Caco-2 (cell line): ENCODE results near the gene PSMC6. TPM values are rescaled to one million over a fixed set of nuclear protein-coding genes. Genes with fewer than 3 reads are reported as not detected.
"Not testable (repeated sequence)": the region's sequence is repeated elsewhere in the genome, so short reads cannot be mapped to it uniquely, and the experiment has no call there.

Experiments used
- BruUV-seq: library from RNA; stranded (reverse); fragments of 400-500 nt; replicated peaks from 2 replicates; lab custom pipeline; 2021; lab: Mats Ljungman, UMichigan
- CTCF ChIA-PET: fragments of 300-600 bp; sonication (Branson Sonifier 250); formaldehyde crosslinking; loops from one replicate; lab custom pipeline; 2022; ENCODE audit warnings: antibody characterized with exemption; lab: Charles Lee
- POLR2A ChIA-PET: fragments of 300-600 bp; sonication (Branson Sonifier 250); formaldehyde crosslinking; loops from one replicate; lab custom pipeline; 2022; ENCODE audit warnings: antibody characterized with exemption; lab: Charles Lee
- DNase-seq, 2 experiments: peaks; one replicate each; pipeline versions ENCODE4 v3.0.0 to v3.0.0-alpha.2; 2020 to 2022
- H3K27me3 ChIP-seq: replicated peaks from 2 replicates; pipeline ENCODE4 v1.6.0; 2011; ENCODE audit warnings: low read length; ENCODE audit not compliant: control insufficient read depth, insufficient read depth
- H3K36me3 ChIP-seq: 2 replicates; pipeline ENCODE4 v1.5.1; 2011; ENCODE audit warnings: low read length; ENCODE audit not compliant: control insufficient read depth, insufficient read depth
- H3K4me1 ChIP-seq: fragments of 250-450 bp; sonication (Bioruptor Pico); 2 replicates; pipeline ENCODE4 v1.5.1; 2020; ENCODE audit warnings: mild to moderate bottlenecking
- H3K4me3 ChIP-seq: 2 replicates; pipeline ENCODE4 v1.5.1; 2011; ENCODE audit warnings: low read depth, mild to moderate bottlenecking, control low read depth, low read length
- H3K9me3 ChIP-seq: fragments of 250-450 bp; sonication (Bioruptor Pico); 2 replicates; pipeline ENCODE4 v1.5.1; 2020; ENCODE audit warnings: mild to moderate bottlenecking, moderate library complexity
- H3K27ac Mint-ChIP-seq: one replicate; pipeline ENCODE4 v1.8.0; 2022; ENCODE audit warnings: mixed read lengths; ENCODE audit not compliant: unreplicated experiment
- H3K27me3 Mint-ChIP-seq: one replicate; pipeline ENCODE4 v1.8.0; 2022; ENCODE audit warnings: mixed read lengths; ENCODE audit not compliant: insufficient read depth, unreplicated experiment
- H3K36me3 Mint-ChIP-seq: one replicate; pipeline ENCODE4 v1.8.0; 2022; ENCODE audit warnings: mild to moderate bottlenecking, mixed read lengths; ENCODE audit not compliant: insufficient read depth, unreplicated experiment
- H3K4me1 Mint-ChIP-seq: one replicate; pipeline ENCODE4 v1.8.0; 2022; ENCODE audit warnings: low read depth, mixed read lengths; ENCODE audit not compliant: unreplicated experiment
- H3K4me3 Mint-ChIP-seq: one replicate; pipeline ENCODE4 v1.8.0; 2022; ENCODE audit warnings: mild to moderate bottlenecking, moderate library complexity, mixed read lengths; ENCODE audit not compliant: unreplicated experiment
- H3K9me3 Mint-ChIP-seq: one replicate; pipeline ENCODE4 v1.8.0; 2022; ENCODE audit warnings: mixed read lengths; ENCODE audit not compliant: unreplicated experiment
- intact Hi-C: fragments of 100-400 bp; cut with micrococcal nuclease; formaldehyde crosslinking; loops from one replicate; pipeline ENCODE4 v1.10.0; 2022; ENCODE audit not compliant: unreplicated experiment
- total RNA-seq: library from RNA; stranded (reverse); gene quantifications from 2 replicates; pipeline ENCODE4 v1.2.3, GENCODE V29; 2022
- TF ChIP-seq, protein P1 (sequence below), 2 experiments: fragments of 200-600 bp in 1 of 2; IDR thresholded peaks; 1 replicate in 1 of 2; 2 replicates in 1 of 2; pipeline versions ENCODE4 v1.5.1 to v1.8.0; 2011 to 2022; ENCODE audit warnings: antibody characterized with exemption in 1 of 2, control low read depth in 1 of 2, inconsistent platforms in 1 of 2, low read depth in 1 of 2, low read length in 1 of 2, mild to moderate bottlenecking in 1 of 2, moderate library complexity in 1 of 2; ENCODE audit not compliant: insufficient read depth in 1 of 2, severe bottlenecking in 1 of 2, unreplicated experiment in 1 of 2

The PSMC6 gene
- total RNA-seq, 1 experiment from 2014 or later: 130 TPM

DNA sequence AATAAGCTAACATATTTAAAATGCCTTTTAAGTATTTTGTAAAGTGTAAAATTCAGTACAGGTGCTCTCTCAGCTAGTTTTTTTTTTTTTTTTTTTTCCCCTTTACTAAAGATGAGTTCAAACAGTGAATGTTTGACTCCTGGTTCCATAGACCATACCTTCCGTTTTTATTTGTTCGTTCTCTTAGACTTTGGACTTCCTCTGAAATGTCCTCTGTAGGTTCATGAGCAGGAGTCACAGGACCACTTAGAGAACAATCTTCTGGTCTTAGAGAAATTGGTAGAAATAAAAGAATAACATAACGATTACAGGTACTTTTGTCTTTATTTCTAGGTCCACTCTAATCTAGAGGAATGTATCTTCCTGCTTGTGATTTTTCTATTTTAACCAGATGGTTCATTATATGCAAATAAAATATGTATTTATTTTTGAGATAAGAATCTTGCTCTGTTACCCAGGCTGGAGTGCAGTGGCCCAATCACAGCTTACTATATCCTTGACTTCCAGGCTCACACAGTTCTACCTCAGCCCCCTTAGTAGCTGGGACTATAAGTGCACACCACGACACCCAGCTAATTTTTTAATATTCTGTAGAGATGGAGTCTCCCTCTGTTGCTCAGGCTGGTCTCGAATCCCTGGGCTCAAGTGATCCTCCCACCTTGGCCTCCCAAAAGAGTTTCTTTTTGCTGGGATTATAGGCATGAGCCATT, 48.8 kb downstream of the PSMC6 start:
- Mint-ChIP-seq H3K4me3 (peak overlapping the region; percentile 22), H3K27ac (peak overlapping the region; percentile 54), H3K27me3 (no peaks in the 10 kb centered on the region), H3K36me3 (peaks cover 15% of the 10 kb centered on the region), H3K9me3 (no peaks in the 10 kb centered on the region), H3K4me1 (peaks cover 7% of the 10 kb centered on the region)
- TF ChIP-seq, protein P1, sequence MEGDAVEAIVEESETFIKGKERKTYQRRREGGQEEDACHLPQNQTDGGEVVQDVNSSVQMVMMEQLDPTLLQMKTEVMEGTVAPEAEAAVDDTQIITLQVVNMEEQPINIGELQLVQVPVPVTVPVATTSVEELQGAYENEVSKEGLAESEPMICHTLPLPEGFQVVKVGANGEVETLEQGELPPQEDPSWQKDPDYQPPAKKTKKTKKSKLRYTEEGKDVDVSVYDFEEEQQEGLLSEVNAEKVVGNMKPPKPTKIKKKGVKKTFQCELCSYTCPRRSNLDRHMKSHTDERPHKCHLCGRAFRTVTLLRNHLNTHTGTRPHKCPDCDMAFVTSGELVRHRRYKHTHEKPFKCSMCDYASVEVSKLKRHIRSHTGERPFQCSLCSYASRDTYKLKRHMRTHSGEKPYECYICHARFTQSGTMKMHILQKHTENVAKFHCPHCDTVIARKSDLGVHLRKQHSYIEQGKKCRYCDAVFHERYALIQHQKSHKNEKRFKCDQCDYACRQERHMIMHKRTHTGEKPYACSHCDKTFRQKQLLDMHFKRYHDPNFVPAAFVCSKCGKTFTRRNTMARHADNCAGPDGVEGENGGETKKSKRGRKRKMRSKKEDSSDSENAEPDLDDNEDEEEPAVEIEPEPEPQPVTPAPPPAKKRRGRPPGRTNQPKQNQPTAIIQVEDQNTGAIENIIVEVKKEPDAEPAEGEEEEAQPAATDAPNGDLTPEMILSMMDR (IDR thresholded peaks at IDR 0.05; ENCODE audit: insufficient read depth in 1 of 2, low read depth in 1 of 2, low read length in 1 of 2, severe bottlenecking in 1 of 2, unreplicated experiment in 1 of 2): no peak
- intact Hi-C loops: no loop called here
- Histone ChIP-seq H3K9me3 (no peaks in the 10 kb centered on the region), H3K36me3 (no peaks in the 10 kb centered on the region), H3K4me3 (no peak overlapping the region), H3K27me3 (no peaks in the 10 kb centered on the region), H3K4me1 (peaks cover 13% of the 10 kb centered on the region)
- peak in 1 of 2 experiments; percentile 27 for DNase-seq
- no TSS peak for BruUV-seq
- ChIA-PET POLR2A (interaction anchor here (0.5 to 0.9 kb wide), 8 partner anchors 21 to 1117 kb away, joined by 3 to 6 read pairs (median 4); no protein-coding TSS in a partner anchor), CTCF (interaction anchor here (0.7 kb wide), 1 partner anchor 179 kb away, joined by 6 read pairs; no protein-coding TSS in a partner anchor)

DNA sequence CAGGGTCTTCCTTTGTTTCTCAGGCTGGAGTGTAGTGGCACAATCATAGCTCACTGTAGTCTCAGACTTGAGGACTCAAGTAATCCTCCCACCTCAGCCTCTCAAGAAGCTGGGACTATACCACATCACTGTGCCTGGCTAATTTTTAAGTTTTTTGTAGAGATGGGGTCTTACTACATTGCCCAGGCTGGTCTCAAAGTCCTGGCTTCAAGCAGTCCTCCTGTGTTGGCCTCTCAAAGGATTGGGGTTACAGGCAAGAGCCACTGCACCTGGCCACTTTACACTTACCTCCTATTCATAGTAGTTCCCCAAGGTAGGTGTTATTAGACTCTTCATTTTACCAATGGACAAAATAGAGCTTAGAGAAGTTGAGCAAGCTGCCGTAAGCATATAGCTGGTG, 52.1 kb downstream of the PSMC6 start:
- Mint-ChIP-seq H3K27me3 (no peaks in the 10 kb centered on the region), H3K4me1 (peaks cover 7% of the 10 kb centered on the region), H3K9me3 (no peaks in the 10 kb centered on the region), H3K27ac (no peak overlapping the region), H3K36me3 (peaks cover 29% of the 10 kb centered on the region), H3K4me3 (no peak overlapping the region)
- H3K36me3 ChIP-seq: no peaks in the 10 kb centered on the region
- no peak for DNase-seq
- BruUV-seq: no TSS peak
- H3K4me1 ChIP-seq: peaks cover 13% of the 10 kb centered on the region
- no peaks in the 10 kb centered on the region for H3K27me3 ChIP-seq
- CTCF ChIA-PET: no interaction called here
- no peak overlapping the region for H3K4me3 ChIP-seq
- intact Hi-C loops: no loop called here
- no peaks in the 10 kb centered on the region for H3K9me3 ChIP-seq
- TF ChIP-seq, protein P1 (IDR thresholded peaks at IDR 0.05; ENCODE audit: insufficient read depth in 1 of 2, low read depth in 1 of 2, low read length in 1 of 2, severe bottlenecking in 1 of 2, unreplicated experiment in 1 of 2): no peak
- POLR2A ChIA-PET: no interaction called here

DNA sequence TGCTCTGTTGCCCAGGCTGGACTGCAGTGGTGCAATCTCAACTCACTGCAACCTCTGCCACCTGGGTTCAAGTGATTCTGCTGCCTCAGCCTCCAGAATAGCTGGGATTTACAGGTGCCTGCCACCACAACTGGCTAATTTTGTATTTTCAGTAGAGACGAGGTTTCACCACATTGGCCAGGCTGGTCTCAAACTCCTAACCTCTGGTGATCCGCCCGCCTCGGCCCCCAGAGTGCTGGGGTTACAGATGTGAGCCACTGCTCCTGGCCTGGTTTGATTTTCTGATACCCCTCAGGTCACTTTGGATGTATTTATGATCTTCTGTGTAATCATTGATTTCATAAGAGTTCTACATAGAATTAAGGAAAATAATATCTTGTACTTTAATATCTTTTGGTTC, 55.9 kb downstream of the PSMC6 start:
- H3K4me3 Mint-ChIP-seq, H3K27ac Mint-ChIP-seq, CTCF ChIA-PET, H3K4me1 ChIP-seq, H3K9me3 Mint-ChIP-seq, H3K27me3 Mint-ChIP-seq, H3K36me3 ChIP-seq, H3K27me3 ChIP-seq, POLR2A ChIA-PET, BruUV-seq, H3K4me3 ChIP-seq, H3K4me1 Mint-ChIP-seq, H3K9me3 ChIP-seq, DNase-seq: not testable (repeated sequence)
- H3K36me3 Mint-ChIP-seq: peaks cover 38% of the 10 kb centered on the region
- intact Hi-C loops: loop anchor here (10.0 kb wide), 1 partner anchor 418 kb away; no protein-coding TSS in a partner anchor
